ENCODE results near the gene SRMS.

GRCh38 chr20:63537525-63538203 lies 9.9 kb downstream of the SRMS start:
- peak in 3 of 4 experiments; percentile 95 to 97 (median 96) for TF ChIP-seq CTCF (IDR thresholded peaks at IDR 0.05)
- TF ChIP-seq EP300 (IDR thresholded peaks at IDR 0.05), result no peak

Measured in gastroesophageal sphincter (tissue), 3 donors.